ENCODE results near the gene NRG2.

- TF ChIP-seq POLR2A (IDR thresholded peaks at IDR 0.05), result no peak
- TF ChIP-seq, protein P1, sequence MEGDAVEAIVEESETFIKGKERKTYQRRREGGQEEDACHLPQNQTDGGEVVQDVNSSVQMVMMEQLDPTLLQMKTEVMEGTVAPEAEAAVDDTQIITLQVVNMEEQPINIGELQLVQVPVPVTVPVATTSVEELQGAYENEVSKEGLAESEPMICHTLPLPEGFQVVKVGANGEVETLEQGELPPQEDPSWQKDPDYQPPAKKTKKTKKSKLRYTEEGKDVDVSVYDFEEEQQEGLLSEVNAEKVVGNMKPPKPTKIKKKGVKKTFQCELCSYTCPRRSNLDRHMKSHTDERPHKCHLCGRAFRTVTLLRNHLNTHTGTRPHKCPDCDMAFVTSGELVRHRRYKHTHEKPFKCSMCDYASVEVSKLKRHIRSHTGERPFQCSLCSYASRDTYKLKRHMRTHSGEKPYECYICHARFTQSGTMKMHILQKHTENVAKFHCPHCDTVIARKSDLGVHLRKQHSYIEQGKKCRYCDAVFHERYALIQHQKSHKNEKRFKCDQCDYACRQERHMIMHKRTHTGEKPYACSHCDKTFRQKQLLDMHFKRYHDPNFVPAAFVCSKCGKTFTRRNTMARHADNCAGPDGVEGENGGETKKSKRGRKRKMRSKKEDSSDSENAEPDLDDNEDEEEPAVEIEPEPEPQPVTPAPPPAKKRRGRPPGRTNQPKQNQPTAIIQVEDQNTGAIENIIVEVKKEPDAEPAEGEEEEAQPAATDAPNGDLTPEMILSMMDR (IDR thresholded peaks at IDR 0.05), result no peak
These were observed 156.9 kb downstream of the NRG2 start for GRCh38 chr5:139886213-139886612.

Measured in uterus (tissue), 2 donors.